Thoracic aorta (tissue), 2 donors: Measurements from ENCODE around the gene PRMT9. TPM values are rescaled to one million over a fixed set of nuclear protein-coding genes. Genes with fewer than 3 reads are reported as not detected.

Source experiments
- ATAC-seq: fragments of 150-250 bp; one replicate; pipeline ENCODE4 v1.8.0; 2017; ENCODE audit warnings: low read depth; ENCODE audit not compliant: insufficient number of reproducible peaks, low FRiP score
- DNase-seq: peaks from one replicate; pipeline ENCODE4 v3.0.0-alpha.2; 2020; ENCODE audit warnings: low spot score
- H3K27ac ChIP-seq, 2 donors: fragments of 200-600 bp; sonication (generic); 1 replicate in 1 of 2; 2 replicates in 1 of 2; pipeline ENCODE4 v1.5.1; 2016; ENCODE audit warnings: mild to moderate bottlenecking in 2 of 2, moderate library complexity in 2 of 2
- H3K27me3 ChIP-seq: fragments of 200-600 bp; sonication (generic); replicated peaks from 2 replicates; pipeline ENCODE4 v1.6.0; 2016; ENCODE audit warnings: mild to moderate bottlenecking; ENCODE audit not compliant: insufficient read depth
- H3K36me3 ChIP-seq: fragments of 200-600 bp; sonication (generic); one replicate; pipeline ENCODE4 v1.5.1; 2016
- H3K4me1 ChIP-seq, 2 donors: fragments of 200-600 bp; sonication (generic); 1 replicate in 1 of 2; 2 replicates in 1 of 2; pipeline versions ENCODE4 v1.5.1 to v1.6.0; 2016; ENCODE audit warnings: low read depth in 2 of 2, mild to moderate bottlenecking in 1 of 2; ENCODE audit not compliant: control insufficient read depth in 1 of 2
- H3K4me3 ChIP-seq: fragments of 200-600 bp; sonication (generic); 2 replicates; pipeline ENCODE4 v1.5.1; 2016; ENCODE audit warnings: mild to moderate bottlenecking
- H3K9me3 ChIP-seq: fragments of 200-600 bp; sonication (generic); 2 replicates; pipeline ENCODE4 v1.5.1; 2016
- total RNA-seq, 2 donors: library from RNA; depleted of rRNA; stranded (reverse); fragments of >200 nt; gene quantifications; one replicate each; pipeline versions ENCODE4 v1.1.0 to v1.2.3, GENCODE V29; 2016
- TF ChIP-seq, protein P1 (sequence below): fragments of 200-600 bp; sonication (generic); IDR thresholded peaks from one replicate; pipeline ENCODE4 v1.5.1; 2019; ENCODE audit warnings: antibody characterized with exemption

Gene PRMT9
- total RNA-seq, 2 donors from 2014 or later, result 3.5 to 11.9 TPM

DNA sequence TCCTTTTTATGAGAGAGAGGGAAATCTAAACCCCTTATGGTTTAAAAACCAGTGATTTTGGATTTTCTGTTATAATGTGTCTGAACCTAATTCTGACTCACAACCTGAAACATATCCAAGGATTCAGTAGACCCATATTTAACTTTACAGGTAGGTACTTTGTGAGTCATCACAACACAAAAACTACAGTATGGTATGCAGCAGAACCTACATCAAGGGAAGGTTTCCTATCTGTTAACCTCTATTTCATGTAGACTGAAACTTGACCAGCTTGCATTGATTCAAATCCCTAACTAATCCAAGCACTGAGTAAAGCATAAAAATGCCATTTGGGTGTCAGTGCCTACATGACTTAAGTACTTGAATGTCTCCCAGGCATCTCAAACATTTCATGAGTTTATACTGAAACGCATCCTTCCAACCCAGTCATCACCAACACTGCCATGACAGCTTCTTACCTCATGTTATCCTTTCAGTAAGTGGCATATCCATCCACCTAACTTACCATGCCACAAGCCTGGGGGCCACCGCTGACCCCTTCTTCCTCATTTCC is 43.6 kb upstream of the PRMT9 start:
- no peak for ATAC-seq
- H3K36me3 ChIP-seq, result no peaks in the 10 kb centered on the region
- H3K27ac ChIP-seq, result no peak overlapping the region
- no peaks in the 10 kb centered on the region for H3K27me3 ChIP-seq
- H3K4me3 ChIP-seq, result no peak overlapping the region
- peaks cover 3 to 14% of the 10 kb centered on the region in 2 donors for H3K4me1 ChIP-seq
- H3K9me3 ChIP-seq, result no peaks in the 10 kb centered on the region
- no peak for DNase-seq
- TF ChIP-seq, protein P1, sequence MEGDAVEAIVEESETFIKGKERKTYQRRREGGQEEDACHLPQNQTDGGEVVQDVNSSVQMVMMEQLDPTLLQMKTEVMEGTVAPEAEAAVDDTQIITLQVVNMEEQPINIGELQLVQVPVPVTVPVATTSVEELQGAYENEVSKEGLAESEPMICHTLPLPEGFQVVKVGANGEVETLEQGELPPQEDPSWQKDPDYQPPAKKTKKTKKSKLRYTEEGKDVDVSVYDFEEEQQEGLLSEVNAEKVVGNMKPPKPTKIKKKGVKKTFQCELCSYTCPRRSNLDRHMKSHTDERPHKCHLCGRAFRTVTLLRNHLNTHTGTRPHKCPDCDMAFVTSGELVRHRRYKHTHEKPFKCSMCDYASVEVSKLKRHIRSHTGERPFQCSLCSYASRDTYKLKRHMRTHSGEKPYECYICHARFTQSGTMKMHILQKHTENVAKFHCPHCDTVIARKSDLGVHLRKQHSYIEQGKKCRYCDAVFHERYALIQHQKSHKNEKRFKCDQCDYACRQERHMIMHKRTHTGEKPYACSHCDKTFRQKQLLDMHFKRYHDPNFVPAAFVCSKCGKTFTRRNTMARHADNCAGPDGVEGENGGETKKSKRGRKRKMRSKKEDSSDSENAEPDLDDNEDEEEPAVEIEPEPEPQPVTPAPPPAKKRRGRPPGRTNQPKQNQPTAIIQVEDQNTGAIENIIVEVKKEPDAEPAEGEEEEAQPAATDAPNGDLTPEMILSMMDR, result no peak

DNA sequence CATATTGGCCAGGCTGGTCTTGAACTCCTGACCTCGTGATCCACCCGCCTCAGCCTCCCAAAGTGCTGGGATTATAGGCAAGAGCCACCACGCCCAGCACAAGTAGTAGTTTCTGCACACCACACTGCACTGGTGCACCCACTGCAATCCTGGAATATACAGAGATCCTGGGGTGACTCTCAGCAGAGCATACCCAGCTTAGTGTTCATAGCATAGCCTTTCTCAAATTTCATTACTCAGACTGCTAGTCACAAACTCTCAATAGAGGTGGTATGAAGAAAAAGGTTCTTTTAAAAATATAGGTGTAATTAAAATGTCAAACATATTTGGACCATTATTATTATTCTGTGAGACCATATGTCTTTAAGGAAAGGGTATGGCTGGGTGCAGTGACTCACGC is 41.7 kb upstream of the PRMT9 start:
- H3K27me3 ChIP-seq, result no peaks in the 10 kb centered on the region
- no peak overlapping the region for H3K27ac ChIP-seq
- ATAC-seq (no peak), DNase-seq (no peak)
- H3K4me1 ChIP-seq, result peaks cover 3 to 9% of the 10 kb centered on the region in 2 donors
- H3K4me3 ChIP-seq, result no peak overlapping the region
- H3K9me3 ChIP-seq, result no peaks in the 10 kb centered on the region
- no peaks in the 10 kb centered on the region for H3K36me3 ChIP-seq
- TF ChIP-seq, protein P1, result no peak

DNA sequence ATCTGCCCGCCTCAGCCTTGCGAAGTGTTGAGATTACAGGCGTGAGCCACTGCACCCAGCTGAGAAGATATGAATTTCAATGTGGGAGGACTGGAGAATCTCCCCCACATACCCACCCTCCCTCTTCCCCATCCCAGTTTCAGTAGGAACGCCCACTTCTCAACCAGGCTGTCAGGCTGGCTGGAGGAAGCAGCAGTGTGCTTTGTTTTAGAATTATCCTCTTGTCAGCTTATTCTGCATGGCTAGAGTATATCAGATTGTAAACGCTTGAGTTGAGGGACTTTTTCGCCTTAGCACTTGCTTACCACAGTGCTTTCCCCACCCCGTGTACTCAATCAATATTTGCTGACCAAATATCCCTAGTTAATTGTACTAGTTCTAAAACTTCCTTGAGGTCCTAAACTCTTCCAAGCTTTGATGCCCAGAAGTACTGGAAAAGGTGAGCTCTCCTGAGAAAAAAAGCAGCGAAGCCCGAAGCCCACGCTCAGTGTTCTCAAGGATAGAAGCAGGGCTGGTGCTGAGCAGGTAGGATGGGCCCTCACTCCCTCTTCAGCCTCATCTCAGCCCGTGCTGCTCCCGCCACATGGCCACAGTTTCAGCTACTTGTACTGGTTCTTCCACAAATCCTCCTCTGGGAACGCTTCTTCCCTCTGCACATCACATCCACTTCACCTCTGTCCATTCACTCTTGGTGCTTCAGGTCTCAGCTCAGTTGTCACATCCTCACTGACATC is 40.7 kb upstream of the PRMT9 start:
- DNase-seq, result no peak
- Histone ChIP-seq H3K27me3 (no peaks in the 10 kb centered on the region), H3K27ac (no peak overlapping the region), H3K36me3 (no peaks in the 10 kb centered on the region), H3K9me3 (no peaks in the 10 kb centered on the region), H3K4me1 (peaks cover 3 to 9% of the 10 kb centered on the region in 2 donors), H3K4me3 (no peak overlapping the region)
- TF ChIP-seq, protein P1, result no peak
- ATAC-seq, result no peak

DNA sequence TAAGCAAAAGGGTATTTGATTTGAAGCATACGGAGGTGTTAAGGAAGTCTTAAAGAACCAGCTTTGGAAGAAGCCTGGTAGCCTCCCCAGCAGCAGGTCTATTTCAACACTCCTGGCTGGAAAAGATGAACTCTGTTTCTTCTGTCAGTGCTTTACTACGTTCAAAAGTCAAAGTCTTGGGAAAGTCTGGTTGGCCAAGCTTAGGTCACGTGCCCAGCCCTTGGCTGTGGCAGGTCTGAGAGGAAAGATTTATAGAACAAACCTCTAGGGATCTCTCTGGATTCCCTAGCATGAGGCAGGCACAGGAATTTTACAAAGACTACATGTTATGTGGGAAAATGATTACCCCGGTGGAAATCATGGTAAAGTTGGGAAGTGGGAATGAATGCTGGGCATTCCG is 39.4 kb upstream of the PRMT9 start:
- DNase-seq (no peak), ATAC-seq (peak; percentile 77)
- Histone ChIP-seq H3K4me3 (peak overlapping the region; percentile 29), H3K9me3 (no peaks in the 10 kb centered on the region), H3K36me3 (no peaks in the 10 kb centered on the region), H3K27ac (peak overlapping the region in 1 of 2 donors; percentile 19), H3K27me3 (no peaks in the 10 kb centered on the region), H3K4me1 (peaks cover 3 to 9% of the 10 kb centered on the region in 2 donors)
- TF ChIP-seq, protein P1, result no peak

DNA sequence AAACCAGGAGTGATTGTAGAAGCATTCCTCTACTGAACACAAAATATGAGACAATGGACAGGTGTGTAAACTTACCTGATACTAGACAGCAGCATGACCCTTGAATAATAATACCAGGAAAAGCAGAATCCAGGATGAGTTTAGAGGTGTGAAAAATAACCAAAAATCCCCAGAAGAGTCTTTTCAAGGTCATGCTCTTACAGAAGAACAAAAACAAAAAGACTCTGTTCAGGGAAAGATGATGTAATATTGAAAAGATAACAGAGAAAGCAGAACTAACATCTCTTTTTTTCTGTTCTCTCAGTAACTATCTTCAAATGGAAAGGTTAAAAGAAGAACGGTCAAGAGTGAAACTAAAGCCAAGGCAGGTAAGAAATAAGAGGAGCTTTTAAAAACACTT is 33.9 kb upstream of the PRMT9 start:
- Histone ChIP-seq H3K4me1 (peaks cover 7 to 9% of the 10 kb centered on the region in 2 donors), H3K9me3 (no peaks in the 10 kb centered on the region), H3K27ac (no peak overlapping the region), H3K4me3 (no peak overlapping the region), H3K27me3 (no peaks in the 10 kb centered on the region), H3K36me3 (no peaks in the 10 kb centered on the region)
- no peak for ATAC-seq
- DNase-seq, result no peak
- TF ChIP-seq, protein P1, result no peak
